ENCODE results near the gene GBE1. TPM values are rescaled to one million over a fixed set of nuclear protein-coding genes. Genes with fewer than 3 reads are reported as not detected.
"Not testable (repeated sequence)": the region's sequence is repeated elsewhere in the genome, so short reads cannot be mapped to it uniquely, and the experiment has no call there.

The GBE1 gene
- total RNA-seq, 2 donors from 2014 or later = 59.0 to 82.7 TPM

GRCh38 chr3:81500039-81500438, 261.4 kb downstream of the GBE1 start:
- no peak for ATAC-seq
- intact Hi-C loops (cut with DNase I) = no loop called here

GRCh38 chr3:81497572-81498251, 263.7 kb downstream of the GBE1 start:
- intact Hi-C loops (cut with DNase I) = no loop called here
- DNase-seq = no peak
- no peak for ATAC-seq

More at GRCh38 chr3:81500039-81500438, 261.4 kb downstream of the GBE1 start:
- no peak for DNase-seq

- intact Hi-C loops (cut with DNase I) = no loop called here
- ATAC-seq (no peak), DNase-seq (no peak)
Measured at GRCh38 chr3:81496407-81497104, 264.9 kb downstream of the GBE1 start.

GRCh38 chr3:81492471-81492870, 269.0 kb downstream of the GBE1 start:
- ATAC-seq; intact Hi-C loops (cut with DNase I); DNase-seq: not testable (repeated sequence)

- ATAC-seq (peak; percentile 54 to 62), DNase-seq (no peak)
- intact Hi-C loops (cut with DNase I) = no loop called here
Measured at GRCh38 chr3:81492040-81492439, 269.4 kb downstream of the GBE1 start.

GRCh38 chr3:81490541-81491288, 270.7 kb downstream of the GBE1 start:
- intact Hi-C loops (cut with DNase I) = no loop called here
- DNase-seq = peak; percentile 84
- peak; percentile 86 to 91 for ATAC-seq

- intact Hi-C loops (cut with DNase I) = no loop called here
- ATAC-seq = peak in 1 of 2 donors; percentile 96
- no peak for DNase-seq
Measured at GRCh38 chr3:81485444-81485865, 276.0 kb downstream of the GBE1 start.

GRCh38 chr3:81484520-81484919, 276.9 kb downstream of the GBE1 start:
- DNase-seq (no peak), ATAC-seq (peak in 1 of 2 donors; percentile 52)
- intact Hi-C loops (cut with DNase I) = no loop called here

- DNase-seq = no peak
- peak; percentile 23 to 44 for ATAC-seq
- intact Hi-C loops (cut with DNase I) = no loop called here
Measured at GRCh38 chr3:81483046-81483445, 278.4 kb downstream of the GBE1 start.

GRCh38 chr3:81477740-81478139, 283.7 kb downstream of the GBE1 start:
- intact Hi-C loops (cut with DNase I) = no loop called here
- ATAC-seq (no peak), DNase-seq (no peak)

GRCh38 chr3:81476692-81477091, 284.8 kb downstream of the GBE1 start:
- no peak for ATAC-seq
- intact Hi-C loops (cut with DNase I) = no loop called here
- no peak for DNase-seq

GRCh38 chr3:81472600-81473362, 288.7 kb downstream of the GBE1 start:
- intact Hi-C loops (cut with DNase I) = no loop called here
- ATAC-seq (no peak), DNase-seq (no peak)

GRCh38 chr3:81470524-81471278, 290.7 kb downstream of the GBE1 start:
- DNase-seq (no peak), ATAC-seq (no peak)
- intact Hi-C loops (cut with DNase I) = no loop called here

- intact Hi-C loops (cut with DNase I) = no loop called here
- ATAC-seq = no peak
- no peak for DNase-seq
Measured at GRCh38 chr3:81468391-81468790, 293.1 kb downstream of the GBE1 start.

GRCh38 chr3:81466201-81466560, 295.3 kb downstream of the GBE1 start:
- intact Hi-C loops (cut with DNase I) = no loop called here
- no peak for DNase-seq
- ATAC-seq = no peak

- ATAC-seq = no peak
- intact Hi-C loops (cut with DNase I) = no loop called here
Measured at GRCh38 chr3:81465510-81466200, 295.8 kb downstream of the GBE1 start.

GRCh38 chr3:81463781-81464180, 297.7 kb downstream of the GBE1 start:
- DNase-seq (no peak), ATAC-seq (no peak)
- intact Hi-C loops (cut with DNase I) = no loop called here

More at GRCh38 chr3:81465510-81466200, 295.8 kb downstream of the GBE1 start:
- DNase-seq = no peak

- DNase-seq (no peak), ATAC-seq (no peak)
- intact Hi-C loops (cut with DNase I) = no loop called here
Measured at GRCh38 chr3:81462921-81463320, 298.5 kb downstream of the GBE1 start.

Measured in left cardiac atrium (tissue), 4 donors.